GM10248 (cell line): ENCODE results near the gene ABR.
"Not testable (repeated sequence)": the region's sequence is repeated elsewhere in the genome, so short reads cannot be mapped to it uniquely, and the experiment has no call there.

Source experiments
- CTCF ChIA-PET: fragments of 300-600 bp; sonication (Branson Sonifier 250); formaldehyde crosslinking; extraction: SDS; loops from one replicate; lab custom pipeline; 2021; ENCODE audit warnings: antibody characterized with exemption; lab: Yijun Ruan, JAX
- POLR2A ChIA-PET: fragments of 350-650 bp; sonication (Branson Sonifier 250); formaldehyde crosslinking; extraction: SDS; loops from one replicate; lab custom pipeline; 2020; ENCODE audit warnings: antibody characterized with exemption; lab: Yijun Ruan, JAX
- DNase-seq: peaks from one replicate; pipeline ENCODE4 v3.0.0; 2012; ENCODE audit errors: extremely low spot score
- TF ChIP-seq, protein P1 (sequence below): IDR thresholded peaks from 2 replicates; pipeline ENCODE4 v1.5.1; 2012; ENCODE audit warnings: mild to moderate bottlenecking, low read depth; ENCODE audit errors: extremely low read depth, missing control alignments, control extremely low read depth

ABR gene

GRCh38 chr17:1158879-1159278 lies 20.9 kb downstream of the ABR start:
- TF ChIP-seq, protein P1, sequence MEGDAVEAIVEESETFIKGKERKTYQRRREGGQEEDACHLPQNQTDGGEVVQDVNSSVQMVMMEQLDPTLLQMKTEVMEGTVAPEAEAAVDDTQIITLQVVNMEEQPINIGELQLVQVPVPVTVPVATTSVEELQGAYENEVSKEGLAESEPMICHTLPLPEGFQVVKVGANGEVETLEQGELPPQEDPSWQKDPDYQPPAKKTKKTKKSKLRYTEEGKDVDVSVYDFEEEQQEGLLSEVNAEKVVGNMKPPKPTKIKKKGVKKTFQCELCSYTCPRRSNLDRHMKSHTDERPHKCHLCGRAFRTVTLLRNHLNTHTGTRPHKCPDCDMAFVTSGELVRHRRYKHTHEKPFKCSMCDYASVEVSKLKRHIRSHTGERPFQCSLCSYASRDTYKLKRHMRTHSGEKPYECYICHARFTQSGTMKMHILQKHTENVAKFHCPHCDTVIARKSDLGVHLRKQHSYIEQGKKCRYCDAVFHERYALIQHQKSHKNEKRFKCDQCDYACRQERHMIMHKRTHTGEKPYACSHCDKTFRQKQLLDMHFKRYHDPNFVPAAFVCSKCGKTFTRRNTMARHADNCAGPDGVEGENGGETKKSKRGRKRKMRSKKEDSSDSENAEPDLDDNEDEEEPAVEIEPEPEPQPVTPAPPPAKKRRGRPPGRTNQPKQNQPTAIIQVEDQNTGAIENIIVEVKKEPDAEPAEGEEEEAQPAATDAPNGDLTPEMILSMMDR: no peak
- CTCF ChIA-PET: no interaction called here
- no peak for DNase-seq
- POLR2A ChIA-PET: no interaction called here

DNA sequence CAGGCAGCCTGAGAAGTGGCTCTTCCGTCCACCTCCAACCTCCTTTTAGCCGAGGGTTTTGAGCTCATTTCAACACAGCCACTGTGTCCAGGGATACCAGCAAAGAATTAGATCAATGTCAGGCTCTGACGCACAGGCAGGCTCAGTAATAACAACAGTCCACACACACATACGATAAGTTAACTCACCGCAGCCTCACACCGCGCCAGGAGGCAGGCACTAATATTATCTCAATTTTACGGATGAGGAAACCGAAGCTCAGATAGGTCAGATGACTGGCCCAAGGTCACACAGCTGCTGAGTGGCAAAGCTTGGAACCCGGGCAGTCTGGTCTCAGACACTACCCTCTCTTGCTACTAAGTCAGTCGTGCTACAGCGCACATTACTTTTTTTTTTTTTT lies 22.9 kb downstream of the ABR start:
- POLR2A ChIA-PET: no interaction called here
- no peak for DNase-seq
- TF ChIP-seq, protein P1: no peak
- CTCF ChIA-PET: interaction anchor here (2.7 kb wide), 1 partner anchor 34 kb away, joined by 8 read pairs; no protein-coding TSS in a partner anchor

DNA sequence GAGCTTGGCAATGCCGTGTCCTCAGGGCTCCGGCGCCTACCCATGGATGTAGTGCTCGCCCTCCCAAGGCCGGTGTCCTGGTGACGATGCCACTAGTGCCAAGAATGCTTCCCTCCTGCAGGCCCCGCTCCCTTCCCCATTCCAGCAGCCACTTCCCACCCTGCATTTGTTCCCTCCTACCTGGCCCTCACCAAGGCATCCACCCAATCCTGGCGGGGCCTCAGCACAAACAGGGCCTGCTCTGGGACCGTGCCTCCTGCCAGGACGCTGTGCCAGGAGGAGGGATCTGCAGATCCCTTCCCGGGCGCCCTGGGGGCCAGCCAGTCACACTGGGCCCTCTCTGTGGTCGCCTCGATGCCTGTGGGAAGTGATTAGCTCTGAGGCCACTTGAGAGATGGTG lies 25.1 kb downstream of the ABR start:
- POLR2A ChIA-PET: no interaction called here
- TF ChIP-seq, protein P1: no peak
- CTCF ChIA-PET: interaction anchor here (1.0 kb wide), 1 partner anchor 32 kb away, joined by 3 read pairs; no protein-coding TSS in a partner anchor
- no peak for DNase-seq

- CTCF ChIA-PET: interaction anchor here (1.0 to 1.8 kb wide), 2 partner anchors 16 to 33 kb away, joined by 3 to 4 read pairs; no protein-coding TSS in a partner anchor
- DNase-seq: no peak
- POLR2A ChIA-PET: no interaction called here
- TF ChIP-seq, protein P1: no peak
Measured at GRCh38 chr17:1153795-1154546, 25.8 kb downstream of the ABR start.

GRCh38 chr17:1152582-1152981 lies 27.2 kb downstream of the ABR start:
- CTCF ChIA-PET: interaction anchor here (1.8 kb wide), 1 partner anchor 15 kb away, joined by 4 read pairs; no protein-coding TSS in a partner anchor
- DNase-seq, POLR2A ChIA-PET: not testable (repeated sequence)

DNA sequence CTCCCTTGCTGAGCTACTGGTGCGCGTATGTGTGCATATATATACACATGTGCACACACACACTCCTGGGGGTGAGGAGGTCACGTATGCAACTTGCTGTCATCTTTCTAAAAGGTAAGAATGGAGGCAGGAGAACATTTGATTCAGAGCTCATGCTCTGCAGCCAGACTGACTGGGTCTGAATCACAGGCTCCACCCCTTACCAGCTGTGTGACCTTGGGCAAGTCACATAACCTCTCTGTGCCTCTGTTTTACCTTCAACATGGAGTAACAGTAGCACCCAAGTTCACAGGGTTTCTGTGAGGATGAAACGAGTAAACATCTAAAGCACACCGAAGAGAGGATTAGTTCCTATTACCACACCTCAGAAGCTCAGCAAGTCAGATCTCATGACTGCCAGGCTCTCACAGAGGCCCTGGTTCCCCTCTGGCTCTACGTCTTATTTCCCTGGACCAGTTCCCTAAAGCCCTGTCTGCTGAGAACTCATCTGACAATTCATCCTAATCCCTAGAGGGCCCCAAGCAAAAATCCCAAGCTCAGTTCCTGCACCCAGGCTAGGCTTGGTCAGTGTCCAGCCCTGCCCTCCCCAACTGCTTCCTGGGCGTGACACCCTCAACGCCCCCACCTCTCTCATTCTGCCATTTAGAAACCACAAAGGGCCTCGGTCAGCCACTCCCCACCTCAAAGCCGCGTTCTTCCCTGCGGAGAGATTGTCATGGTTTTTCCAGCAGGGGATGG lies 28.7 kb downstream of the ABR start:
- ChIA-PET POLR2A (no interaction called here), CTCF (interaction anchor here (1.2 to 1.4 kb wide), 2 partner anchors 10 to 36 kb away, joined by 3 read pairs; no protein-coding TSS in a partner anchor)
- TF ChIP-seq, protein P1: no peak

DNA sequence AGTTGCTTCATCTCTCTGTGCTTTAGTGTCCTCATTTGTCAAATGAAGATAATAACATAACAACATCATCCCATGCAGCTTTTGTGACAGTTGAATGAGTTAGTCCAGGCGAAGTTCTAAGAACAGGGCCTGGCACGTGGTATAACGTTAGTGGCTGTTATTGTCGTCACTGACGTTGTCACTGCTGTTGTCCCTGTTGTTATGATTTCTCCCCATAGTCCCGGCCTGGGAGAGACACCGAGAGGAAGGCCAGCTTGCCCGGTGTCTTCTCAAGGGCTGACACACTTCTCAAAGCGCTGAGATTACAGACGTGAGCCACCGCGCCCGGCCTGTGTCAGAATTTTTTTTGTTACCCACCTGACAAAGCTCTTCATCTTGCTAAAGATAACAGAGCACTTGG lies 29.9 kb downstream of the ABR start:
- CTCF ChIA-PET: interaction anchor here (0.6 to 4.0 kb wide), 4 partner anchors 11 to 38 kb away, joined by 3 to 15 read pairs (median 3); no protein-coding TSS in a partner anchor
- no peak for DNase-seq
- TF ChIP-seq, protein P1: no peak
- POLR2A ChIA-PET: no interaction called here

More for the DNA sequence above, 28.7 kb downstream of the ABR start:
- DNase-seq: no peak
